Vagina (tissue), 2 donors: Measurements from ENCODE around the gene CDKL5.

Source experiments
- CTCF ChIP-seq, 3 experiments: fragments of 450-650 bp in 2 of 3; fragments of 200-600 bp in 1 of 3; sonication (generic) in 1 of 3; IDR thresholded peaks; one replicate each; pipeline ENCODE4 v1.5.1; 2017 to 2019; ENCODE audit warnings: antibody characterized with exemption in 3 of 3, mild to moderate bottlenecking in 2 of 3, moderate library complexity in 2 of 3
- POLR2A ChIP-seq, 2 donors: fragments of 450-650 bp; IDR thresholded peaks; one replicate each; pipeline ENCODE4 v1.6.1; 2017; ENCODE audit warnings: antibody characterized with exemption in 2 of 2, mild to moderate bottlenecking in 2 of 2, moderate library complexity in 2 of 2
- POLR2AphosphoS5 ChIP-seq, 2 donors: sonication (generic); formaldehyde crosslinking; IDR thresholded peaks; one replicate each; pipeline ENCODE4 v1.9.0; 2017; ENCODE audit warnings: antibody characterized with exemption in 2 of 2, mild to moderate bottlenecking in 2 of 2, low read depth in 1 of 2; ENCODE audit not compliant: insufficient read depth in 1 of 2

GRCh38 chrX:18548996-18549395 is 123.6 kb downstream of the CDKL5 start:
- TF ChIP-seq POLR2A (IDR thresholded peaks at IDR 0.05) (no peak), CTCF (IDR thresholded peaks at IDR 0.05) (no peak), POLR2AphosphoS5 (IDR thresholded peaks at IDR 0.05; ENCODE audit: insufficient read depth in 1 of 2, low read depth in 1 of 2) (no peak)
